Neural progenitor cell (in vitro differentiated cells): ENCODE measurements around the gene MUC5AC. TPM values are rescaled to one million over a fixed set of nuclear protein-coding genes. Genes with fewer than 3 reads are reported as not detected.

Experiments
- DNase-seq: peaks from one replicate; pipeline ENCODE4 v3.0.0-alpha.2; 2016; ENCODE audit warnings: low spot score
- H2AFZ ChIP-seq: fragments of 200-600 bp; sonication (generic); replicated peaks from 2 replicates; pipeline ENCODE4 v1.6.1; 2016; ENCODE audit warnings: antibody characterized with exemption
- H3F3A ChIP-seq: fragments of 200-600 bp; sonication (generic); 2 replicates; pipeline ENCODE4 v1.6.1; 2016; ENCODE audit warnings: antibody characterized with exemption, low read depth
- H3K27ac ChIP-seq: fragments of 200-600 bp; sonication (generic); 2 replicates; pipeline ENCODE4 v1.5.1; 2016; ENCODE audit warnings: mild to moderate bottlenecking
- H3K27me3 ChIP-seq: fragments of 200-600 bp; sonication (generic); 2 replicates; pipeline ENCODE4 v1.6.1; 2016; ENCODE audit warnings: mild to moderate bottlenecking, moderate library complexity
- H3K36me3 ChIP-seq: fragments of 200-600 bp; sonication (generic); 2 replicates; pipeline ENCODE4 v1.5.1; 2016
- H3K4me1 ChIP-seq: fragments of 200-600 bp; sonication (generic); 2 replicates; pipeline ENCODE4 v1.6.1; 2016; ENCODE audit warnings: mixed run types
- H3K4me2 ChIP-seq: fragments of 200-600 bp; sonication (generic); 2 replicates; pipeline ENCODE4 v1.6.1; 2016
- H3K4me3 ChIP-seq: fragments of 200-600 bp; sonication (generic); 2 replicates; pipeline ENCODE4 v1.5.1; 2016
- H3K79me2 ChIP-seq: fragments of 200-600 bp; sonication (generic); 2 replicates; pipeline ENCODE4 v1.6.1; 2016; ENCODE audit warnings: low read depth
- H3K9ac ChIP-seq: fragments of 200-600 bp; sonication (generic); 2 replicates; pipeline ENCODE4 v1.6.1; 2016
- H3K9me3 ChIP-seq: fragments of 200-600 bp; sonication (generic); 2 replicates; pipeline ENCODE4 v1.5.1; 2016; ENCODE audit warnings: low read depth
- H4K20me1 ChIP-seq: fragments of 200-600 bp; sonication (generic); 2 replicates; pipeline ENCODE4 v1.6.1; 2016; ENCODE audit warnings: low read depth
- H3K27ac Mint-ChIP-seq: 3 replicates; pipeline ENCODE4 v1.8.0; 2021; ENCODE audit warnings: mixed read lengths
- H3K27me3 Mint-ChIP-seq: 2 replicates; pipeline ENCODE4 v1.8.0; 2022; ENCODE audit warnings: low read depth, mild to moderate bottlenecking, inconsistent platforms, moderate library complexity, mixed read lengths; ENCODE audit not compliant: insufficient read depth
- H3K36me3 Mint-ChIP-seq: 3 replicates; pipeline ENCODE4 v1.8.0; 2021; ENCODE audit warnings: mixed read lengths
- H3K4me1 Mint-ChIP-seq: 3 replicates; pipeline ENCODE4 v1.8.0; 2021; ENCODE audit warnings: mixed read lengths
- H3K4me3 Mint-ChIP-seq: 3 replicates; pipeline ENCODE4 v1.8.0; 2021; ENCODE audit warnings: mild to moderate bottlenecking, moderate library complexity, mixed read lengths
- H3K9me3 Mint-ChIP-seq: 3 replicates; pipeline ENCODE4 v1.8.0; 2020; ENCODE audit warnings: mixed read lengths
- EZH2 ChIP-seq: fragments of 200-600 bp; sonication (generic); IDR thresholded peaks from 2 replicates; pipeline ENCODE4 v1.6.1; 2017; ENCODE audit warnings: antibody characterized with exemption, mild to moderate bottlenecking, moderate library complexity
- EZH2phosphoT487 ChIP-seq: fragments of 200-600 bp; sonication (generic); IDR thresholded peaks from 2 replicates; pipeline ENCODE4 v1.6.1; 2017; ENCODE audit warnings: antibody characterized with exemption
- total RNA-seq: library from RNA; depleted of rRNA; stranded (reverse); fragments of >200 nt; gene quantifications from 2 replicates; pipeline ENCODE4 v1.2.3, GENCODE V29; 2015; ENCODE audit warnings: low replicate concordance
- TF ChIP-seq, protein P1 (sequence below): fragments of 200-600 bp; sonication (generic); IDR thresholded peaks from 2 replicates; pipeline ENCODE4 v1.5.1; 2017; ENCODE audit warnings: antibody characterized with exemption, mild to moderate bottlenecking

Gene MUC5AC
- total RNA-seq, 1 donor from 2014 or later: not detected

DNA sequence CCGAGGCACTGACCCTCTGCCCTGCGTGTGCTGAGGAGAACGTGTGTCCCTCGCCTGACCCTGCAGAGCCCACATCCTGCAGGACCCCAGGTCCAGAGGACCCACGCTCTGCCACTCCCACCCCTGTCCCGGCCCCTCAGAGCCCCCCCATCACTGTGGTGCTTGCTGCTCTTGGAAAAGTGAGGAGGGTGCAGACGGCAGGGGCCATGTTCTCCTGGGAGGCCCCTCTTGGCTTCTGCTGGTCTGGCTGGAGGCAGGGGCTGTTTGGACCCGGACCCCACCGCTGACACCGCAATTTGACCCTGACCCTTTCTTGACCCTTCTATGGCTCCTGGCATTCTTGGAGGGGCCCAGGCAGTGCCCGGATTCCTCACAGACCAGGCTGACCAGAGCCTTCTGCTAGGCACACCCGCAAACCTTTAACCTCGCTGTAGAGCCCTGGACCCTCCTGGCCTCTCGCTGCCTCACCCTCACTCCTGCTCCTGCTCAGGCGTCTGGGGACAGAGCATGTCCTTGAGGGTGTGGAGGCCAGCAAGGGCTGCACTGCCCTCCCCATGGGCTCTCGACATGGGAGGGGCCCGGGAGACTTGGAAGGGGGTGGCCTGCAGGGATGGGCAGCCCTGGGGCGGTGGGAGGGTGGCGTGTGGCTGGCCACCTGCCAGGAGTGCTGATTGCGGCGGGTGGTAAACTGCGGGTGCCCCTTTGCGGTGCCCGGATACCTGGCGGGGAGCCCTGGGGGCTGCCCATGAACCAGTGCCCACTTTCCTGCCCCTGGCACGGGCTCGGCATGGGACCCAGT lies 37.0 kb upstream of the MUC5AC start:
- H3K4me1 Mint-ChIP-seq: no peaks in the 10 kb centered on the region
- H3K27me3 Mint-ChIP-seq: peaks cover 13% of the 10 kb centered on the region
- Histone ChIP-seq H3K79me2 (no peaks in the 10 kb centered on the region), H3K9me3 (no peaks in the 10 kb centered on the region), H3F3A (no peaks in the 10 kb centered on the region), H4K20me1 (no peaks in the 10 kb centered on the region), H3K27me3 (peaks cover 3% of the 10 kb centered on the region), H3K4me1 (no peaks in the 10 kb centered on the region), H3K4me2 (no peak overlapping the region), H3K9ac (no peak overlapping the region), H3K36me3 (no peaks in the 10 kb centered on the region), H3K4me3 (no peak overlapping the region), H2AFZ (no peak overlapping the region), H3K27ac (no peak overlapping the region)
- no peaks in the 10 kb centered on the region for H3K9me3 Mint-ChIP-seq
- no peaks in the 10 kb centered on the region for H3K36me3 Mint-ChIP-seq
- DNase-seq: no peak
- TF ChIP-seq, protein P1, sequence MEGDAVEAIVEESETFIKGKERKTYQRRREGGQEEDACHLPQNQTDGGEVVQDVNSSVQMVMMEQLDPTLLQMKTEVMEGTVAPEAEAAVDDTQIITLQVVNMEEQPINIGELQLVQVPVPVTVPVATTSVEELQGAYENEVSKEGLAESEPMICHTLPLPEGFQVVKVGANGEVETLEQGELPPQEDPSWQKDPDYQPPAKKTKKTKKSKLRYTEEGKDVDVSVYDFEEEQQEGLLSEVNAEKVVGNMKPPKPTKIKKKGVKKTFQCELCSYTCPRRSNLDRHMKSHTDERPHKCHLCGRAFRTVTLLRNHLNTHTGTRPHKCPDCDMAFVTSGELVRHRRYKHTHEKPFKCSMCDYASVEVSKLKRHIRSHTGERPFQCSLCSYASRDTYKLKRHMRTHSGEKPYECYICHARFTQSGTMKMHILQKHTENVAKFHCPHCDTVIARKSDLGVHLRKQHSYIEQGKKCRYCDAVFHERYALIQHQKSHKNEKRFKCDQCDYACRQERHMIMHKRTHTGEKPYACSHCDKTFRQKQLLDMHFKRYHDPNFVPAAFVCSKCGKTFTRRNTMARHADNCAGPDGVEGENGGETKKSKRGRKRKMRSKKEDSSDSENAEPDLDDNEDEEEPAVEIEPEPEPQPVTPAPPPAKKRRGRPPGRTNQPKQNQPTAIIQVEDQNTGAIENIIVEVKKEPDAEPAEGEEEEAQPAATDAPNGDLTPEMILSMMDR: no peak
- TF ChIP-seq EZH2: no peak
- no peak for TF ChIP-seq EZH2phosphoT487
- no peak overlapping the region for H3K27ac Mint-ChIP-seq
- H3K4me3 Mint-ChIP-seq: no peak overlapping the region

DNA sequence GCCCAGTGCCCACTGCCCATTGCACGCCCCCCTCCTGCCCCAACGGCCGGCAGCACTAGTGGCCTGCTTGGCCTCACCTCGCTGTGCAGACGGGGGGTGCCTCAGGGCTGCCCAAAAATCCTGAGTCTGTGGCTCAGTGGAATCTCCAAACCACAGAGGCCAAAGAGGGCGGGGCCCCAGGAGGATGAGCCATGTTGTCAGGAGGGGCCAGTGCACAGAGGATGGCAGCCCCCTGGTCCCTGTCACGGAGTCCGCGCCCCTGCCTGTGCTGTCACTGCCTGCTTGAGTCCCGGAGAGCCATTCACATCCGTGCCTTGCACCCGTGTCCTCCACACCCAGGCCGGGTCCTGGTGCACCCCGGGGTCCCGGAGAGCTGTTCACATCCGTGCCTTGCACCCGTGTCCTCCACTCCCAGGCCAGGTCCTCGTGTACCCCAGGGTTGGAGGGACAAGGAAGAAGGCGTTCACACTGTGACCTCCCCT lies 36.4 kb upstream of the MUC5AC start:
- Mint-ChIP-seq H3K27ac (no peak overlapping the region), H3K36me3 (no peaks in the 10 kb centered on the region), H3K9me3 (no peaks in the 10 kb centered on the region), H3K4me1 (no peaks in the 10 kb centered on the region), H3K4me3 (no peak overlapping the region), H3K27me3 (peaks cover 13% of the 10 kb centered on the region)
- Histone ChIP-seq H3K4me2 (no peak overlapping the region), H2AFZ (no peak overlapping the region), H3K36me3 (no peaks in the 10 kb centered on the region), H3K27ac (no peak overlapping the region), H3F3A (no peaks in the 10 kb centered on the region), H3K79me2 (no peaks in the 10 kb centered on the region), H3K27me3 (peaks cover 3% of the 10 kb centered on the region), H3K4me1 (no peaks in the 10 kb centered on the region), H3K4me3 (no peak overlapping the region), H3K9ac (no peak overlapping the region), H3K9me3 (no peaks in the 10 kb centered on the region), H4K20me1 (no peaks in the 10 kb centered on the region)
- no peak for DNase-seq
- TF ChIP-seq EZH2: no peak
- TF ChIP-seq, protein P1: no peak

DNA sequence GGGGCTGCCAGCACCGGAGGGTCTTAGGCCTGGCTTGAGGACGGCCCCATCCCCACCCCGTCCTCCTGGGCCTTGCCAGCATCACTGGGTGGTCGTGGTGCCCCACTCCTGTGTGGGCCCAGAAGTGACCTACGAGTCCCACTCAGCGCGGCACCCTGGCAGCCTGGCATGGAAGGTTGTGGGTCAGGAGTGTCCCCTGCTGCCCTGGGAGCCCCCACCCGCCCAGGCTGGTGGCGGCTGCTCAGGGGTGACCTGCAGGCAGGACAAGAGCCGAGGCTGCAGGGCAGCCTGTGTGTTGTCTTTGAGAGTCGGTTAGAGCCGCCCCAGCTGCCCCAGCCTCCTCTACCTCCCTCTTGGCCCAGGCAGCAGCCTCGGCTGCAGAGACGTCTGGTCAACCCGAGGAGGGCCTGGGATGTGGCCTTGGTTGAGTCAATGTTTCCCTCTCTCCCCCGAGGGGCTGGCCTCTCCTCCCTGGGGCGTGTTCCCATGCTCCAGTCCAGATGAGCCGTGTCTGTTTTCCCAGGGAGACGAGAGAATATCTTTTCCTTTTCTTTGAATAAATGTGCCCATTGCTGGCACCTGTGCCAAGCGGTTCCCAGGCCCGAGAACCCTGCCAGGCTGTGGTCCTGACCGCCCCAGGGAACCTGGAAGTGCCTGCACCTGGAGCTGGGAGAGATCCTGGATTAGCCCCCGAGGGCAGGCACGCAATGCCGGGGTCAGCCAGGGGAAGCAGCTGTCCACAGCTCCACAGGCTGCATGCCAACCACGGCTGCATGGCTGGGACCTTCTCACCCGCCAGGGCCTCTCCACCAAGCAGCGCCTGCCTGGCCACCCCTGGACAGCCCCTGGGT lies 35.7 kb upstream of the MUC5AC start:
- no peak overlapping the region for H3K27ac ChIP-seq
- Mint-ChIP-seq H3K4me1 (no peaks in the 10 kb centered on the region), H3K36me3 (no peaks in the 10 kb centered on the region), H3K9me3 (no peaks in the 10 kb centered on the region), H3K27ac (no peak overlapping the region), H3K27me3 (peaks cover 15% of the 10 kb centered on the region), H3K4me3 (no peak overlapping the region)
- no peak for DNase-seq
- H3K36me3 ChIP-seq: no peaks in the 10 kb centered on the region
- no peak overlapping the region for H3K4me3 ChIP-seq
- H3F3A ChIP-seq: no peaks in the 10 kb centered on the region
- TF ChIP-seq EZH2phosphoT487: no peak
- no peak for TF ChIP-seq EZH2
- TF ChIP-seq, protein P1: no peak
- H3K27me3 ChIP-seq: peaks cover 3% of the 10 kb centered on the region
- no peaks in the 10 kb centered on the region for H4K20me1 ChIP-seq
- no peaks in the 10 kb centered on the region for H3K79me2 ChIP-seq
- no peak overlapping the region for H2AFZ ChIP-seq
- no peak overlapping the region for H3K9ac ChIP-seq
- no peak overlapping the region for H3K4me2 ChIP-seq
- H3K4me1 ChIP-seq: no peaks in the 10 kb centered on the region
- no peaks in the 10 kb centered on the region for H3K9me3 ChIP-seq
